ENCODE measurements around the gene ETFDH.

The ETFDH gene

DNA sequence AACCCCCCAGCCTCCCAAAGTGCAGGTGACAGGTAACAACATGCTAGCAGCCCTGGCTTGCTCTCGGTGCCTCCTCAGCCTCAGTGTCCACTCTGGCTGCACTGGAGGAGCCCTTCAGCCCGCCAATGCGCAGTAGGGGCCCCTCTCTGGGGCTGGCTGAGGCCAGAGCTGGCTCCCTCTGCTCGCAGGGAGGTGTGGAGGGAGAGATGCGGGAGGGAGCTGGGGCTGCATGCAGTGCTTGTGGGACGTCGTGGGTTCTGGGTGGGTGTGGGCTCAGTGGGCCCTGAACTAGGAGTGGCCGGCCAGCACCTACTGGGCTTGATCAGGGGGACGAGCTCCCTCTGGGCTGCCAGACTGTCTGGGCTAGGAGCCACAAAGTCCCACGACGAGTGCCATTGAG, 14.8 kb upstream of the ETFDH start:
- no peak overlapping the region for H3K4me3 ChIP-seq (ENCODE audit: low read depth, low read length)
- TF ChIP-seq POLR2A (IDR thresholded peaks at IDR 0.05; ENCODE audit: extremely low read depth, insufficient read length) (no peak), MYC (IDR thresholded peaks at IDR 0.05; ENCODE audit: low read depth, low read length) (no peak)
- TF ChIP-seq, protein P1, sequence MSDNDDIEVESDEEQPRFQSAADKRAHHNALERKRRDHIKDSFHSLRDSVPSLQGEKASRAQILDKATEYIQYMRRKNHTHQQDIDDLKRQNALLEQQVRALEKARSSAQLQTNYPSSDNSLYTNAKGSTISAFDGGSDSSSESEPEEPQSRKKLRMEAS (IDR thresholded peaks at IDR 0.05; ENCODE audit: low read depth, low read length), result no peak
- TF ChIP-seq, protein P2, sequence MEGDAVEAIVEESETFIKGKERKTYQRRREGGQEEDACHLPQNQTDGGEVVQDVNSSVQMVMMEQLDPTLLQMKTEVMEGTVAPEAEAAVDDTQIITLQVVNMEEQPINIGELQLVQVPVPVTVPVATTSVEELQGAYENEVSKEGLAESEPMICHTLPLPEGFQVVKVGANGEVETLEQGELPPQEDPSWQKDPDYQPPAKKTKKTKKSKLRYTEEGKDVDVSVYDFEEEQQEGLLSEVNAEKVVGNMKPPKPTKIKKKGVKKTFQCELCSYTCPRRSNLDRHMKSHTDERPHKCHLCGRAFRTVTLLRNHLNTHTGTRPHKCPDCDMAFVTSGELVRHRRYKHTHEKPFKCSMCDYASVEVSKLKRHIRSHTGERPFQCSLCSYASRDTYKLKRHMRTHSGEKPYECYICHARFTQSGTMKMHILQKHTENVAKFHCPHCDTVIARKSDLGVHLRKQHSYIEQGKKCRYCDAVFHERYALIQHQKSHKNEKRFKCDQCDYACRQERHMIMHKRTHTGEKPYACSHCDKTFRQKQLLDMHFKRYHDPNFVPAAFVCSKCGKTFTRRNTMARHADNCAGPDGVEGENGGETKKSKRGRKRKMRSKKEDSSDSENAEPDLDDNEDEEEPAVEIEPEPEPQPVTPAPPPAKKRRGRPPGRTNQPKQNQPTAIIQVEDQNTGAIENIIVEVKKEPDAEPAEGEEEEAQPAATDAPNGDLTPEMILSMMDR (IDR thresholded peaks at IDR 0.05; ENCODE audit: low read depth, low read length), result no peak
- no peak for DNase-seq (ENCODE audit: low read depth)

DNA sequence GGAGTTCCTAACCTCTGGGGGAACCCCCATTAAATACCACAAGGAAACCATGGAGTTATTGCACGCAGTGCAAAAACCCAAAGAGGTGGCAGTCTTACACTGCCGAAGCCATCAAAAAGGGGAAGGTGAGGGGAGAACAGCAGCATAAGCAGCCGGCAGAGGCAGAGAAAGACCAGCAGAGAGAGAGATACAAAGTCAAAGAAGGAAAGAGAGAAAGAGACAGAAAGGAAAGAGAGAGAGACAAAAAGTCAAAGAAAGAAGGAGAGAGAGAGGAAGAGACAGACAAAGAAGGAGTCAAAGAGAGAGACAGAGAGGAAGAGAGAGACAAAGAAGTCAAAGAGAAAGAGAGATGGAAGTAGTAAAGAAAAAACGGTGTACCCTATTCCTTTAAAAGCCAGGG, 8.8 kb upstream of the ETFDH start:
- peak; percentile 71 for DNase-seq (ENCODE audit: low read depth)
- H3K4me3 ChIP-seq (ENCODE audit: low read depth, low read length), result peak overlapping the region; percentile 21

DNA sequence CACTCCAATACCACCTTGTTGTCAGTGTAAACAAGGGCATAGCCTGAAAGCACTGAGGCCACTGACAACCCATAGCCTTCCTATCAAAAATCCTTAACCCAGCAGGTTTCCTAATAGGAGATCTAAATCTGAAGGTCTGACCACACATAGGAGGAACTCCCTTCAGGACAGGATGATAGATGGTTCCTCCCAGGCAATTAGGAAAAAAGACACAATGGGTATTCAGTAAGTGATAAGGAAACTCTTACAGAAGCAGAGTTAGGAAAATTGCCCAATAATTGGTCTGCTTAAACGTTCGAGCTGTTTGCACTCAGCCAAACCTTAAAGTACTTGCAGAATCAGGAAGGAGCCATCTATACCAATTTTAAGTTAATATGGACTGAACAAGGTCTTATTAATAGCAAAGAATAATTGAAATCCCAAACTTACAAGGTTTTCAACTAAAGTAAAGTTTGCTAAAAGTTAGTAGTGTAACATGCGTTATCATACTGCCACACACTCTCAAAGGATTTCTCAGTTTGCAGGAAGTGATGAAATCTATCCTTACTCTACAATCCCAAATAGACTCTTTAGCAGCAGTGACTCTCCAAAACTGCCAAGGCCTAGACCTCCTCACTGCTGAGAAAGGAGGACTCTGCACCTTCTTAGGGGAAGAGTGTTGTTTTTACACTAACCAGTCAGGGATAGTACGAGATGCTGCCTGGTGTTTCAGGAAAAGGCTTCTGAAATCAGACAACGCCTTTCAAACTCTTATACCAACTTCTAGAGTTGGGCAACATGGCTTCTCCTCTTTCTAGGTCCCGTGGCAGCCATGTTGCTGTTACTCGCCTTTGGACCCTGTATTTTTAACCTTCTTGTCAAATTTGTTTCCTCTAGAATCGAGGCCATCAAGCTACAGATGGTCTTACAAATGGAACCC, 8.1 kb upstream of the ETFDH start:
- peak overlapping the region; percentile 21 for H3K4me3 ChIP-seq (ENCODE audit: low read depth, low read length)
- DNase-seq (ENCODE audit: low read depth), result peak; percentile 83

DNA sequence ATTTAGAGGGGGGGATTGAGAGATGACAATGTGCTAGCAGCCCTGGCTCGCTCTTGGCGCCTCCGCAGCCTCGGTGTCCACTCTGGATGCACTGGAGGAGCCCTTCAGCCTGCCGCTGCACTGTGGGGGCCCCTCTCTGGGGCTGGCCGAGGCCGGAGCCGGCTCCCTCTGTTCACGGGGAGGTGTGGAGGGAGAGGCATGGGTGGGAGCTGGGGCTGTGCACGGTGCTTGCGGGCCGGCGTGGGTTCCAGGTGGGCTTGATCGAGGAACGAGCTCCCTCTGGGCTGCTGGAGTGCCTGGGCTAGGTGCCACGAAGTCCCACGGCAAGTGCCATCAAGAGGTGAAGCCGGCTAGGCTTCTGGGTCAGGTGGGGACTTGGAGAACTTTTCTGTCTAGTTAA, 7.3 kb upstream of the ETFDH start:
- no peak overlapping the region for H3K4me3 ChIP-seq (ENCODE audit: low read depth, low read length)
- no peak for DNase-seq (ENCODE audit: low read depth)
- TF ChIP-seq POLR2A (IDR thresholded peaks at IDR 0.05; ENCODE audit: extremely low read depth, insufficient read length), result no peak
- no peak for TF ChIP-seq MYC (IDR thresholded peaks at IDR 0.05; ENCODE audit: low read depth, low read length)
- TF ChIP-seq, protein P2 (IDR thresholded peaks at IDR 0.05; ENCODE audit: low read depth, low read length), result no peak
- TF ChIP-seq, protein P1 (IDR thresholded peaks at IDR 0.05; ENCODE audit: low read depth, low read length), result no peak

DNA sequence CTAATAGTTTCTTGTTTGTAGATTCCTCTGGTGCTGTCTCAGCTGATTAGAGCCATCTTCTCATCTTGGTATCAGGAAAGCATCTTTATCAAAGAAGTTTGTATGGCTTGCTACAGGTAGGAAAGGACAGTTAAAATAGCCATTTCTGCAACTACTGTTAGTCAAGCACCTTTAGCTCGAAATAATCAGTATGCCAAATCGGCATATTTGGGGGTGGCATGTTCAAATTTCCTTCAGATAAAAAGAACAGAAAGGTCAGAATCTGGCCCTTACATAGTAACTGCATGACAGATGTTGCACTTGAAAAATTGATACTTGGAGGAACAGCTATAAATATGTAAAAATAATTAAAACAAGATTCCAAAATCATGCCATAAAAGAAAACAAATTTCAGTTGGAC, 5.2 kb upstream of the ETFDH start:
- no peak for DNase-seq (ENCODE audit: low read depth)
- TF ChIP-seq POLR2A (IDR thresholded peaks at IDR 0.05; ENCODE audit: extremely low read depth, insufficient read length) (no peak), MYC (IDR thresholded peaks at IDR 0.05; ENCODE audit: low read depth, low read length) (no peak)
- TF ChIP-seq, protein P1 (IDR thresholded peaks at IDR 0.05; ENCODE audit: low read depth, low read length), result no peak
- TF ChIP-seq, protein P2 (IDR thresholded peaks at IDR 0.05; ENCODE audit: low read depth, low read length), result no peak
- H3K4me3 ChIP-seq (ENCODE audit: low read depth, low read length), result no peak overlapping the region

DNA sequence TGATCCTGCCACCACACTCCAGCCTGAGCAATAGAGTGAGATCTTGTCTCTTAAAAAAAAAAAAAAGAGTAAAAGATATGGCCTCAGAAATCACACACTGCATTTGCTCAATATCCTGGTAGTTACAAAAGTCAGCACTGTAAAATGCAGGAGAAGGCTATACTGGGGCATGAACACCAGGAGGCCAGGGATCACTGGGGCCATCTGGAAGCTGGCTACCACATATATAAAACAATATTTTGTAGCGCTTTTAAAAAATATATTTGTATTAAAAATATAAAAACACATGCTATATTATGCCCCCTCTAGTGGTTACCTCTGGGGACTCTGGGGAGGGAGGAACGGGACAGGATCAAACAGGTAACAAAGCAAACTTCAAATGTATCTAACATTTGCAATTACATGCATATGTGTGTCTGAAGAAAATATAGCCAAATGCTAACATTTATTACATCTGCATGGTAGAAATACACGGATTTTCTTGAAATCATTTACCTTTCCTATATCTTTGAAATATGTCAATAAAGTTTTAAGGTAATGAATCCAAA, 4.4 kb upstream of the ETFDH start:
- DNase-seq (ENCODE audit: low read depth), result peak; percentile 74
- TF ChIP-seq, protein P2 (IDR thresholded peaks at IDR 0.05; ENCODE audit: low read depth, low read length), result peak; percentile 74
- no peak for TF ChIP-seq MYC (IDR thresholded peaks at IDR 0.05; ENCODE audit: low read depth, low read length)

DNA sequence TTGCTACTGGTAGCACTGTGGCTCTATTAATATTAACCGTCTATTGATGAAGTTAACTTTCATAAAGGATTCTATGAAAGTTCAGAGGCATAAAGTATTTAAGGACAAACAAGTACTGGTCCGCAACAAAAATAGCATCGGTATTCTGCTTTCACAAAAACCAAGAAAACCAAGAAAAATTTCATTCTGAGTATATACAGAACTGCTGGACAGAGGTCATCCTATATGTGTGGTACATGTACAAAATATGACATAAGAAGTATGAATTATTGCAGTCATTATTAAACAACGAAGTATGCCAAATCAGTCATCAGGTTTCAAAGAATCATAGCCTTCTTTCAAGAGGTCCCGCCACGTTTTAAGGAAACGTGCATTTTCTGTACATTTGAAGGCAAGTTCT, 2.8 kb upstream of the ETFDH start:
- TF ChIP-seq MYC (IDR thresholded peaks at IDR 0.05; ENCODE audit: low read depth, low read length), result no peak
- TF ChIP-seq, protein P1 (IDR thresholded peaks at IDR 0.05; ENCODE audit: low read depth, low read length), result no peak
- TF ChIP-seq, protein P2 (IDR thresholded peaks at IDR 0.05; ENCODE audit: low read depth, low read length), result no peak
- peak overlapping the region; percentile 26 for H3K4me3 ChIP-seq (ENCODE audit: low read depth, low read length)
- DNase-seq (ENCODE audit: low read depth), result no peak

More for the DNA sequence above, 4.4 kb upstream of the ETFDH start:
- no peak overlapping the region for H3K4me3 ChIP-seq (ENCODE audit: low read depth, low read length)

Measured in NB4 (cell line).